ENCODE results near the gene NKD2.

NKD2 gene

GRCh38 chr5:1088031-1088430 is 79.4 kb downstream of the NKD2 start:
- no peaks in the 10 kb centered on the region for H3K27me3 ChIP-seq (ENCODE audit: control insufficient read depth, insufficient read depth, low read length)
- H3K4me1 ChIP-seq (ENCODE audit: control insufficient read depth, insufficient read depth, low read length) = no peaks in the 10 kb centered on the region
- H3K36me3 ChIP-seq (ENCODE audit: control insufficient read depth, insufficient read depth, low read length) = peaks cover 44% of the 10 kb centered on the region
- H3K9me3 ChIP-seq (ENCODE audit: control insufficient read depth, insufficient read depth, low read length) = no peaks in the 10 kb centered on the region
- H3K9ac ChIP-seq (ENCODE audit: low read depth, low read length) = no peak overlapping the region
- H3K4me3 ChIP-seq (ENCODE audit: low read depth, low read length) = no peak overlapping the region
